22Rv1 (cell line): ENCODE measurements around the gene RAD51B.

Experiments used
- ZFX ChIP-seq: fragments of 450-650 bp; IDR thresholded peaks from 2 replicates; pipeline ENCODE4 v1.6.1; 2017; ENCODE audit warnings: antibody characterized with exemption, borderline replicate concordance
- TF ChIP-seq, protein P1 (sequence below): fragments of 450-650 bp; IDR thresholded peaks from 2 replicates; pipeline ENCODE4 v1.5.1; 2017; ENCODE audit warnings: mild to moderate bottlenecking

DNA sequence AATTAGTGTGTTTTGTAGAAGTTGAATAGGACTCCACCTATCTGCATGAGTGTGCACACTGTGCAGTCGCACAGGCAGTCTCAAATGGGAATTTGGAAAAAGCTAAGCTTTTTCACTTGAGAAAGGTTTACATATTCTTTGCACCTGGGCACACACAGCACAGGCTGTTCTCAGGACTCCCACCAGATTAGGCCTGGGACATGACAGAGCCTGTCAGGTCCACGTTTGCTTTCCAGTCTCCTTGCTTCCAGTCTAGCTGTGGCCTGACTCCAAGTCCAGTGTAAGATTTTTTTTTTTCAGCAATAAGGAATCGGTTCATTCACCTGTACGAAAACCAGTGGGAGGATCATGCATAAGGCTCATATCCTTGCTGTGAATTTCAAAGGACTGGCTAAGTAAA is 792.0 kb downstream of the RAD51B start:
- TF ChIP-seq, protein P1, sequence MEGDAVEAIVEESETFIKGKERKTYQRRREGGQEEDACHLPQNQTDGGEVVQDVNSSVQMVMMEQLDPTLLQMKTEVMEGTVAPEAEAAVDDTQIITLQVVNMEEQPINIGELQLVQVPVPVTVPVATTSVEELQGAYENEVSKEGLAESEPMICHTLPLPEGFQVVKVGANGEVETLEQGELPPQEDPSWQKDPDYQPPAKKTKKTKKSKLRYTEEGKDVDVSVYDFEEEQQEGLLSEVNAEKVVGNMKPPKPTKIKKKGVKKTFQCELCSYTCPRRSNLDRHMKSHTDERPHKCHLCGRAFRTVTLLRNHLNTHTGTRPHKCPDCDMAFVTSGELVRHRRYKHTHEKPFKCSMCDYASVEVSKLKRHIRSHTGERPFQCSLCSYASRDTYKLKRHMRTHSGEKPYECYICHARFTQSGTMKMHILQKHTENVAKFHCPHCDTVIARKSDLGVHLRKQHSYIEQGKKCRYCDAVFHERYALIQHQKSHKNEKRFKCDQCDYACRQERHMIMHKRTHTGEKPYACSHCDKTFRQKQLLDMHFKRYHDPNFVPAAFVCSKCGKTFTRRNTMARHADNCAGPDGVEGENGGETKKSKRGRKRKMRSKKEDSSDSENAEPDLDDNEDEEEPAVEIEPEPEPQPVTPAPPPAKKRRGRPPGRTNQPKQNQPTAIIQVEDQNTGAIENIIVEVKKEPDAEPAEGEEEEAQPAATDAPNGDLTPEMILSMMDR: no peak
- TF ChIP-seq ZFX: no peak
